Mesothelial cell of epicardium (in vitro differentiated cells): ENCODE results near the gene CEP85L. TPM values are rescaled to one million over a fixed set of nuclear protein-coding genes. Genes with fewer than 3 reads are reported as not detected.

Experiments used
- DNase-seq, 2 experiments: peaks; one replicate each; pipeline ENCODE4 v3.0.0; 2021; ENCODE audit warnings: low spot score in 2 of 2; ENCODE audit not compliant: unreplicated experiment in 2 of 2
- H3K27ac Mint-ChIP-seq: 2 replicates; pipeline ENCODE4 v1.8.0; 2021; ENCODE audit warnings: mixed read lengths
- H3K27me3 Mint-ChIP-seq: 2 replicates; pipeline ENCODE4 v1.8.0; 2021; ENCODE audit warnings: low read depth, mixed read lengths
- H3K36me3 Mint-ChIP-seq: 2 replicates; pipeline ENCODE4 v1.8.0; 2021; ENCODE audit warnings: mixed read lengths
- H3K4me1 Mint-ChIP-seq: 2 replicates; pipeline ENCODE4 v1.8.0; 2021; ENCODE audit warnings: mixed read lengths
- H3K4me3 Mint-ChIP-seq: 2 replicates; pipeline ENCODE4 v1.8.0; 2021; ENCODE audit warnings: mild to moderate bottlenecking, moderate library complexity, mixed read lengths
- H3K9me3 Mint-ChIP-seq: 2 replicates; pipeline ENCODE4 v1.8.0; 2021; ENCODE audit warnings: mixed read lengths
- total RNA-seq: library from RNA; stranded (reverse); gene quantifications from 3 replicates; pipeline ENCODE4 v1.2.1, GENCODE V29; 2021
- TF ChIP-seq, protein P1 (sequence below): fragments of 200-600 bp; sonication (generic); IDR thresholded peaks from one replicate; pipeline ENCODE4 v1.5.0; 2021; ENCODE audit warnings: antibody characterized with exemption; ENCODE audit not compliant: unreplicated experiment

The CEP85L gene
- total RNA-seq, 1 donor from 2014 or later: 23.1 TPM

DNA sequence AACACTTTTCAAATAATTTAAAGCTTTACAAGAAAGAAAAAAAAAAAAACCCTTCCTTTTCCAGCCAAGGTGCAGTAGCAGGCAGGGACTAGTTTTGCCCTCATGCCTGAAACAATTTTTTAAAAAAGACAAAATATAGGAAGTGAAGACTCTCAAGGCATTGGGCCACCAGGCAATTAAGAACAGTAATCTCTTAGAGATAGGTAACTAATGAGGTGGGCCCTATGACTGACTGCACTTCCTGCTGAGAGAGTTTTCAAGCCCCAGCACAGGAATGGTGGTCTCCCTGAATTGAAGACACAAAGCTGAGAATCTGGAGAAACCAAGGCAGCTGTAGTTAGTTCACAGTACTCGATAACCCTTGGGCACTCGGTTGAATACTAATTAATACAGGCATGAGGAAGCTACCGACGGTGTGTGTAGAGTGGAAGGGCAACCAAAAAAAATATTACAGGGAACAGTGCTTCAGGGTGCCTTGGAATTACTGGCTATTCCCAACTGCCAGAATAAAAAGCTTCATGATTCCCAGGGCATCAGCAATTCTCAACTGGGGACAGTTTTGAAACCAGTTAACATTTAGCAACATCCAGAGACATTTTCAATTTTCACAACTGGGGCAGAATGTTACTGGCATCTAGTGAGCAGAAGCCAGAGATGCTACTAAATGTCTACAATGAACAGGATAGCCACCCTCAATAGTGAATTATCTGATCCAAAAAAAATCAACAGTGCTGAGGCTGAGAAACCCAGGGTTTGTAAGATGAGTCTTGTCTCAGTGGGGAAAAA, 139.3 kb downstream of the CEP85L start:
- Mint-ChIP-seq H3K4me1 (peaks cover 5% of the 10 kb centered on the region), H3K9me3 (peaks cover 13% of the 10 kb centered on the region), H3K36me3 (peaks cover 7% of the 10 kb centered on the region), H3K4me3 (no peak overlapping the region), H3K27me3 (no peaks in the 10 kb centered on the region), H3K27ac (no peak overlapping the region)
- no peak for DNase-seq
- TF ChIP-seq, protein P1, sequence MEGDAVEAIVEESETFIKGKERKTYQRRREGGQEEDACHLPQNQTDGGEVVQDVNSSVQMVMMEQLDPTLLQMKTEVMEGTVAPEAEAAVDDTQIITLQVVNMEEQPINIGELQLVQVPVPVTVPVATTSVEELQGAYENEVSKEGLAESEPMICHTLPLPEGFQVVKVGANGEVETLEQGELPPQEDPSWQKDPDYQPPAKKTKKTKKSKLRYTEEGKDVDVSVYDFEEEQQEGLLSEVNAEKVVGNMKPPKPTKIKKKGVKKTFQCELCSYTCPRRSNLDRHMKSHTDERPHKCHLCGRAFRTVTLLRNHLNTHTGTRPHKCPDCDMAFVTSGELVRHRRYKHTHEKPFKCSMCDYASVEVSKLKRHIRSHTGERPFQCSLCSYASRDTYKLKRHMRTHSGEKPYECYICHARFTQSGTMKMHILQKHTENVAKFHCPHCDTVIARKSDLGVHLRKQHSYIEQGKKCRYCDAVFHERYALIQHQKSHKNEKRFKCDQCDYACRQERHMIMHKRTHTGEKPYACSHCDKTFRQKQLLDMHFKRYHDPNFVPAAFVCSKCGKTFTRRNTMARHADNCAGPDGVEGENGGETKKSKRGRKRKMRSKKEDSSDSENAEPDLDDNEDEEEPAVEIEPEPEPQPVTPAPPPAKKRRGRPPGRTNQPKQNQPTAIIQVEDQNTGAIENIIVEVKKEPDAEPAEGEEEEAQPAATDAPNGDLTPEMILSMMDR: no peak

DNA sequence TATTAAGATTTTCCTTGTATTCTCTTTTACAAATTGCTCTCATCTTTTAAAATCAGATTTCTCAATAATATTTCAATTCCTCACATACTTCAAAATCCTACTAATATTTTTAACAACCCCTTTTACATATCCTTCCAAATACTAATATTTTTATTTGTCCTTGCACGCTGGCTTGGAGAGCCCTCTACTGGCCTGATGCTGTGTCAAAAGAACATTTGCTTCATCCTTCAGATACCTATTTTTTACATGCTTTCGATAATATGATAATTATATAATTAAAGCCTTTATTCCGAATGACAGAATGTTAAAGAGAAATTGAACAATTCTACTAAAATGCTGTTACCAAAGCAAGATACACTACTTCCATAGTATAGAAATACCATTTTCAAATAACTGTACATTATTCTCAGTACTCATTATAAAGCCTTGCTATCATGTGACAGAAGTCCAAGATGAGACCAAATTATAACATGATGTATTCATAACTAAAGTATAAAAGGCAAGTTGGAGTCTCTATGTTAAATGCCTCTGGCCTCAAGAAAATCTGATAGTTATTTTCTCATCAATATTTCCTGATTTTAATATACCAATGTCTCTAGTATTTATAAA, 142.3 kb downstream of the CEP85L start:
- TF ChIP-seq, protein P1: no peak
- Mint-ChIP-seq H3K4me1 (peaks cover 5% of the 10 kb centered on the region), H3K27ac (no peak overlapping the region), H3K9me3 (peaks cover 11% of the 10 kb centered on the region), H3K4me3 (no peak overlapping the region), H3K36me3 (peaks cover 13% of the 10 kb centered on the region), H3K27me3 (no peaks in the 10 kb centered on the region)
- no peak for DNase-seq

GRCh38 chr6:118507636-118508035, 143.8 kb downstream of the CEP85L start:
- DNase-seq: no peak
- no peaks in the 10 kb centered on the region for H3K27me3 Mint-ChIP-seq
- no peak overlapping the region for H3K27ac Mint-ChIP-seq
- TF ChIP-seq, protein P1: no peak
- no peak overlapping the region for H3K4me3 Mint-ChIP-seq
- H3K4me1 Mint-ChIP-seq: peaks cover 5% of the 10 kb centered on the region
- peaks cover 14% of the 10 kb centered on the region for H3K36me3 Mint-ChIP-seq
- peaks cover 2% of the 10 kb centered on the region for H3K9me3 Mint-ChIP-seq

DNA sequence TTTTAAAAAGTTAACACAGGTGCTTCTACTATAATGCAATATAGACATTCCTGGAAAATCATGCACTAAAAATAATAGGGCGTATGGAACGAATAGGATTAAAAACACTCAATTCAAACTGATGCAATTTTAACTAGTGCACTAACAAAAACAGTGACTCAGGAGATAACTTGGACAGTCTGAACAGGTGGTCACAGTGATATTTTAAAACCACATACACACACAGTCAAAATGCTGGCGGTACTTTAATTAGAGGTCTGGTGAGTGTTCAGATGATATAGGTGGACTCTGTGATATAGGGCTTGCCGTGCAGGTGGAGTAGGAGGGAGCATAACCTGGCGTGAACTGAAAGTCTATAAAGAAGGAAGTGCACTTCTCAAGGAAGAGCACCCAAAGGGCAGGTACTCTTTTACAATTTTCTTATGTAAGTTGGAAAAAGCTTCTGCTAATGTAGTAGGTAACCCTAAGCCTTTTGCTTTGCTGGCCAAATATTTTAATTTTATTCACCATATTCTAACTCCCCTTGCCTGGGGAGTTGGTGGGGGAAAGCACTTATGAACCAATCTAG, 145.2 kb downstream of the CEP85L start:
- no peak for DNase-seq
- H3K27me3 Mint-ChIP-seq: no peaks in the 10 kb centered on the region
- H3K4me3 Mint-ChIP-seq: no peak overlapping the region
- H3K4me1 Mint-ChIP-seq: peaks cover 5% of the 10 kb centered on the region
- H3K9me3 Mint-ChIP-seq: peaks cover 14% of the 10 kb centered on the region
- peaks cover 28% of the 10 kb centered on the region for H3K36me3 Mint-ChIP-seq
- no peak overlapping the region for H3K27ac Mint-ChIP-seq
- TF ChIP-seq, protein P1: no peak

DNA sequence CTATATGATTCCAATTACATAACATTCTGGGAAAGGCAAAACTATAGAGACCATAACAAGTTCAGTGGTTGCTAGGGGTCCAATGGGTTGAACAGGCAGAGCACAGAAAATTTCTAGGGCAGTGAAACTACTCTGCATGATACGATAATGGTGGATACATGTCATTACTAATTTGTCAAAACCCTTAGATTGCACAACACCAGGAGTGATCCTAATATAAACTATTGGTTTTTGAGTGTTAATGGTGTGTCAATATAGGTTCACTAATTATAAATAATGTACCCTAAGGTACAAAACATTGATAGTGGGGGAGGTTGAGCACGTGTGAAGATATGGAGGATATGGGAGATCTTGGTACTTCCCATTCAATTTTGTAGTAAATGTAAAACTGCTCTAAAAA, 145.7 kb downstream of the CEP85L start:
- DNase-seq: no peak
- Mint-ChIP-seq H3K36me3 (peaks cover 33% of the 10 kb centered on the region), H3K4me3 (no peak overlapping the region), H3K9me3 (peaks cover 19% of the 10 kb centered on the region), H3K27me3 (no peaks in the 10 kb centered on the region), H3K4me1 (peaks cover 5% of the 10 kb centered on the region), H3K27ac (no peak overlapping the region)
- TF ChIP-seq, protein P1: no peak
